Tibial nerve (tissue), 4 donors: Measurements from ENCODE around the gene MAPK8. TPM values are rescaled to one million over a fixed set of nuclear protein-coding genes. Genes with fewer than 3 reads are reported as not detected.

Source experiments
- DNase-seq, 2 donors: peaks; one replicate each; pipeline ENCODE4 v3.0.0-alpha.2; 2019; ENCODE audit warnings: low spot score in 2 of 2
- H3K27ac ChIP-seq, 4 donors: fragments of 200-600 bp; sonication (generic) in 3 of 4; one replicate each; pipeline ENCODE4 v1.5.1; 2017 to 2019; ENCODE audit warnings: mild to moderate bottlenecking in 1 of 4
- H3K27me3 ChIP-seq, 2 donors: fragments of 200-600 bp; sonication (generic) in 1 of 2; one replicate each; pipeline versions ENCODE4 v1.5.1 to v1.6.0; 2017 to 2019
- H3K36me3 ChIP-seq, 3 donors: fragments of 200-600 bp; sonication (generic); one replicate each; pipeline ENCODE4 v1.5.1; 2018 to 2019
- H3K4me1 ChIP-seq, 4 donors: fragments of 200-600 bp; sonication (generic) in 3 of 4; one replicate each; pipeline ENCODE4 v1.5.1; 2017 to 2019
- H3K4me3 ChIP-seq, 4 donors: fragments of 200-600 bp; sonication (generic) in 3 of 4; one replicate each; pipeline ENCODE4 v1.5.1; 2017 to 2019; ENCODE audit warnings: mild to moderate bottlenecking in 1 of 4, moderate library complexity in 1 of 4
- H3K9me3 ChIP-seq, 4 donors: fragments of 200-600 bp; sonication (generic) in 3 of 4; one replicate each; pipeline ENCODE4 v1.5.1; 2017 to 2019
- CTCF ChIP-seq, 5 experiments: fragments of 200-600 bp in 3 of 5; fragments of 450-650 bp in 2 of 5; sonication (generic) in 3 of 5; IDR thresholded peaks; one replicate each; pipeline ENCODE4 v1.5.1; 2016 to 2019; ENCODE audit warnings: antibody characterized with exemption in 5 of 5, mild to moderate bottlenecking in 3 of 5, moderate library complexity in 2 of 5
- EP300 ChIP-seq, 2 donors: sonication (generic); formaldehyde crosslinking; IDR thresholded peaks; one replicate each; pipeline ENCODE4 v1.6.1; 2017; ENCODE audit warnings: antibody characterized with exemption in 2 of 2, mild to moderate bottlenecking in 1 of 2
- POLR2A ChIP-seq, 2 donors: fragments of 450-650 bp; IDR thresholded peaks; one replicate each; pipeline ENCODE4 v1.6.1; 2017; ENCODE audit warnings: antibody characterized with exemption in 2 of 2, mild to moderate bottlenecking in 2 of 2, moderate library complexity in 2 of 2
- WGBS, 2 donors: methylation state at CpG; one replicate each; pipeline ENCODE4 v1.1.5; 2018; 5-methylcytosine and 5-hydroxymethylcytosine counted together
- total RNA-seq, 4 donors: library from RNA; depleted of rRNA; stranded (reverse); fragments of >200 nt; gene quantifications; one replicate each; pipeline ENCODE4 v1.1.0, GENCODE V29; 2016

Gene MAPK8
- total RNA-seq, 4 donors from 2014 or later: 53.4 to 65.6 (median 62.2) TPM

DNA sequence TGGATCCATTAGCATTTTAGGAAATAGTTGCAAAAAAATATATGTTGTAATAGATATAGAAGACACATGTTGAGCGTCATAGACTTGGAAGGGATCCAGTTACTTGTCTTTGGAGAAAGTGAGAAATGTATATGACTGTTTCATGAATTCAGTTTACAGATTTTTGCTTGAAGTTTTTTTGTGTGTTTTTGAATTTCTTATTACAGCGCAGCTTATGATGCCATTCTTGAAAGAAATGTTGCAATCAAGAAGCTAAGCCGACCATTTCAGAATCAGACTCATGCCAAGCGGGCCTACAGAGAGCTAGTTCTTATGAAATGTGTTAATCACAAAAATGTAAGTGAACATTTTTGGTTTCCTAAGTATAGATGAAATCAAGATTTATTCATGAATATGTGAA lies 98.2 kb downstream of the MAPK8 start:
- no peak overlapping the region for H3K27ac ChIP-seq
- TF ChIP-seq POLR2A (IDR thresholded peaks at IDR 0.05): no peak
- TF ChIP-seq EP300 (IDR thresholded peaks at IDR 0.05): no peak
- TF ChIP-seq CTCF (IDR thresholded peaks at IDR 0.05): no peak
- WGBS, 2 donors: 75 to 77% methylated on average over 4 of the region's 4 CpGs
- no peak for DNase-seq
- no peaks in the 10 kb centered on the region for H3K27me3 ChIP-seq
- H3K36me3 ChIP-seq: peaks cover 0 to 13% (median 0%) of the 10 kb centered on the region in 3 donors
- H3K4me3 ChIP-seq: no peak overlapping the region
- peaks cover 0 to 11% (median 0%) of the 10 kb centered on the region in 4 donors for H3K4me1 ChIP-seq
- H3K9me3 ChIP-seq: no peaks in the 10 kb centered on the region

DNA sequence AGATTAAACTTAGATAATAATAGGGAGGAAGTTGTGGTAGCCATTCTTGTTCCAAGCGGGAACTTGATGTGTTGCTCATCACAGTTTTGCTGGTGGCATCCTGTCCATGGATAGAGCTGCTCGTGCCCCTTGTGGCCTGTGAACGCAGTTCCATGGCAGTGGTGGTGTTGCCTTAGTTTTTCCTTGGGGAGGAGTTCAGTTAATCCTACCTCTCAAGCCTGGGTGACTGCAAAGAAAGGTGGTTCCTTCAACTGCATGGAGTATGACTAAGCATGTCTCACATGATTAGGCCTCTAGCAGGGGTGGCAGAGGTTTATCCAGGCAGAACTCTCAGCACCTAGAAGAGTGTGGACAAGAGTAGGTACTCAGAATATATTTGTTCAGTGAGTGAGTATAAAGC lies 99.7 kb downstream of the MAPK8 start:
- H3K4me3 ChIP-seq: no peak overlapping the region
- H3K4me1 ChIP-seq: no peaks in the 10 kb centered on the region
- peaks cover 0 to under 1% (median 0%) of the 10 kb centered on the region in 4 donors for H3K9me3 ChIP-seq
- peaks cover 0 to 29% (median 0%) of the 10 kb centered on the region in 3 donors for H3K36me3 ChIP-seq
- no peak overlapping the region for H3K27ac ChIP-seq
- 95 to 97% methylated on average over 3 of the region's 3 CpGs for WGBS, 2 donors
- TF ChIP-seq EP300 (IDR thresholded peaks at IDR 0.05) (no peak), CTCF (IDR thresholded peaks at IDR 0.05) (no peak), POLR2A (IDR thresholded peaks at IDR 0.05) (no peak)
- DNase-seq: no peak
- H3K27me3 ChIP-seq: no peaks in the 10 kb centered on the region

DNA sequence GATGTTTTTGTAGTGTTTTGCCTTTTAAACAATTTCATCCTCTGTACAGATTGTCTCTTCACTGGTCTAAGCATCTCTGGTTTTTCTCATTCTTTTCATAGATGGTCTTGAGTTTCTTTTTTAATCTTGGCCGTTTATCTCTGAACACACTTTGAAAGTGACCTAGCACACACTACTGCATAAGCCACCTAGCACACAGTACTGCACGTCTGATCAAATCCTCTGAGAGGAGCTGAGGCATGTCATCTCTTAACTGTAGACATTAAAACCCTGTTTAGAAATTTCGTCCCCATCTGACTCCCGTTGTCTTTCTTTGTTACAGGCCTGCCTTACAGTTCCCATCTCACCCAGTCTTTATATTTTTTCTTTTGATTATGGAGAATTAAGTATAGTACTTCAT lies 100.2 kb downstream of the MAPK8 start:
- no peaks in the 10 kb centered on the region for H3K4me1 ChIP-seq
- DNase-seq: no peak
- H3K36me3 ChIP-seq: peaks cover 0 to 33% (median 0%) of the 10 kb centered on the region in 3 donors
- no peak overlapping the region for H3K27ac ChIP-seq
- 89 to 92% methylated on average over 4 of the region's 4 CpGs for WGBS, 2 donors
- TF ChIP-seq CTCF (IDR thresholded peaks at IDR 0.05): no peak
- TF ChIP-seq EP300 (IDR thresholded peaks at IDR 0.05): no peak
- no peak for TF ChIP-seq POLR2A (IDR thresholded peaks at IDR 0.05)
- no peak overlapping the region for H3K4me3 ChIP-seq
- H3K9me3 ChIP-seq: peaks cover 0 to 5% (median 0%) of the 10 kb centered on the region in 4 donors
- H3K27me3 ChIP-seq: no peaks in the 10 kb centered on the region

DNA sequence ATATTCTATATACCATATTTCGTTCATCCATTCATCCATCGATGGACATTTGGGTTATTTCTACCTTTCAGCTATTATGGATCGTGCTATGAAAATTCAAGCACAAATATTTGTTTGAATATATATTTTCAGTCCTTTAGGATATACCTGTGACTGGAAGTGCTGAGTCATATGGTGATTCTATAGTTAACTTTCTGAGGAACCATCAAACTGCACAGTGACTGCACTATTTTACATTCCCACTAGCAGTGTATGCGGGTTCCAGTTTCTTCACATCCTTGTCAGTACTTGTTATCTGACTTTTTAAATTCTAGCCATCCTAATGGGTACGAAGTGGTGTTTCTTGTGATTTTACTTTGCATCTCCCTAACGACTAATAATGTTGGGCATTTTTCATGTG lies 104.0 kb downstream of the MAPK8 start:
- Histone ChIP-seq H3K27me3 (no peaks in the 10 kb centered on the region), H3K9me3 (peaks cover 0 to 20% (median 3%) of the 10 kb centered on the region in 4 donors), H3K4me1 (no peaks in the 10 kb centered on the region), H3K4me3 (no peak overlapping the region), H3K27ac (no peak overlapping the region), H3K36me3 (peaks cover 0 to 51% (median 6%) of the 10 kb centered on the region in 3 donors)
- no peak for DNase-seq
- 97 to 99% methylated on average over 6 of the region's 6 CpGs for WGBS, 2 donors
- TF ChIP-seq EP300 (IDR thresholded peaks at IDR 0.05): no peak
- TF ChIP-seq POLR2A (IDR thresholded peaks at IDR 0.05): no peak
- TF ChIP-seq CTCF (IDR thresholded peaks at IDR 0.05): no peak

GRCh38 chr10:48411510-48411909 lies 105.0 kb downstream of the MAPK8 start:
- no peak for DNase-seq
- peaks cover 0 to 51% (median 6%) of the 10 kb centered on the region in 3 donors for H3K36me3 ChIP-seq
- WGBS, 2 donors: 93 to 98% methylated on average over 2 of the region's 2 CpGs
- H3K4me1 ChIP-seq: no peaks in the 10 kb centered on the region
- no peak overlapping the region for H3K4me3 ChIP-seq
- TF ChIP-seq EP300 (IDR thresholded peaks at IDR 0.05): no peak
- TF ChIP-seq CTCF (IDR thresholded peaks at IDR 0.05): no peak
- TF ChIP-seq POLR2A (IDR thresholded peaks at IDR 0.05): no peak
- H3K27me3 ChIP-seq: no peaks in the 10 kb centered on the region
- H3K9me3 ChIP-seq: peaks cover 0 to 20% (median 3%) of the 10 kb centered on the region in 4 donors
- H3K27ac ChIP-seq: no peak overlapping the region
